HTERT RPE-1 (cell line): ENCODE measurements around the gene CISD3.
"Not testable (repeated sequence)": the region's sequence is repeated elsewhere in the genome, so short reads cannot be mapped to it uniquely, and the experiment has no call there.

ENCODE experiments used
- in situ Hi-C: fragments of 300-500 bp; cut with MboI; formaldehyde crosslinking; loops from 4 replicates; pipeline ENCODE4 v1.14.3; 2020; ENCODE audit warnings: low sequenced_read_pairs

The CISD3 gene

GRCh38 chr17:38707678-38708351, 22.3 kb upstream of the CISD3 start:
- in situ Hi-C loops, result no loop called here

- in situ Hi-C loops, result no loop called here
Measured at GRCh38 chr17:38709104-38709820, 20.9 kb upstream of the CISD3 start.

GRCh38 chr17:38709864-38710603, 20.1 kb upstream of the CISD3 start:
- in situ Hi-C loops, result no loop called here

- in situ Hi-C loops, result no loop called here
Measured at GRCh38 chr17:38710604-38710962, 19.6 kb upstream of the CISD3 start.

GRCh38 chr17:38710985-38711384, 19.2 kb upstream of the CISD3 start:
- in situ Hi-C loops, result no loop called here

- in situ Hi-C loops, result no loop called here
Measured at GRCh38 chr17:38711792-38712571, 18.2 kb upstream of the CISD3 start.

GRCh38 chr17:38712593-38712992, 17.5 kb upstream of the CISD3 start:
- in situ Hi-C loops, result no loop called here

GRCh38 chr17:38713456-38714075, 16.6 kb upstream of the CISD3 start:
- in situ Hi-C loops, result no loop called here

- in situ Hi-C loops, result no loop called here
Measured at GRCh38 chr17:38715216-38715943, 14.8 kb upstream of the CISD3 start.

- in situ Hi-C loops, result no loop called here
Measured at GRCh38 chr17:38716368-38717005, 13.7 kb upstream of the CISD3 start.

- in situ Hi-C loops, result no loop called here
Measured at GRCh38 chr17:38717139-38717745, 12.9 kb upstream of the CISD3 start.

- in situ Hi-C loops, result no loop called here
Measured at GRCh38 chr17:38719289-38719942, 10.7 kb upstream of the CISD3 start.

GRCh38 chr17:38719943-38720641, 10.0 kb upstream of the CISD3 start:
- in situ Hi-C loops, result no loop called here

- in situ Hi-C loops, result no loop called here
Measured at GRCh38 chr17:38720941-38721340, 9.2 kb upstream of the CISD3 start.

- in situ Hi-C loops, result no loop called here
Measured at GRCh38 chr17:38721802-38722201, 8.3 kb upstream of the CISD3 start.

GRCh38 chr17:38724337-38724988, 5.7 kb upstream of the CISD3 start:
- in situ Hi-C loops, result no loop called here

- in situ Hi-C loops, result no loop called here
Measured at GRCh38 chr17:38725066-38725465, 5.1 kb upstream of the CISD3 start.

- in situ Hi-C loops, result not testable (repeated sequence)
Measured at GRCh38 chr17:38726145-38726544, 4.0 kb upstream of the CISD3 start.
